Neural cell (in vitro differentiated cells): ENCODE results near the gene ENOX1. TPM values are rescaled to one million over a fixed set of nuclear protein-coding genes. Genes with fewer than 3 reads are reported as not detected.

ENCODE experiments used
- H2AFZ ChIP-seq: fragments of 200-600, 300-800 bp; sonication (generic), shearing (Covaris generic); 2 replicates; pipeline ENCODE4 v1.6.0; 2014; ENCODE audit warnings: low read depth, mild to moderate bottlenecking, antibody characterized with exemption, low read length, moderate library complexity
- H3F3A ChIP-seq: fragments of 200-600 bp; shearing (Covaris generic); 2 replicates; pipeline ENCODE4 v1.6.1; 2016; ENCODE audit warnings: mild to moderate bottlenecking, moderate library complexity, mixed read lengths, antibody characterized with exemption, low read length; ENCODE audit not compliant: insufficient read depth, poor library complexity, severe bottlenecking
- H3K27ac ChIP-seq: fragments of 200-600, 300-800 bp; sonication (generic), shearing (Covaris generic); 2 replicates; pipeline ENCODE4 v1.5.1; 2014; ENCODE audit warnings: mild to moderate bottlenecking, low read length, moderate library complexity
- H3K27me3 ChIP-seq: fragments of 300-800, 200-600 bp; sonication (generic), shearing (Covaris generic); 2 replicates; pipeline ENCODE4 v1.6.0; 2014; ENCODE audit warnings: mild to moderate bottlenecking, low read depth, low read length, moderate library complexity; ENCODE audit not compliant: insufficient read depth
- H3K36me3 ChIP-seq: fragments of 300-800, 200-600 bp; sonication (generic), shearing (Covaris generic); 2 replicates; pipeline ENCODE4 v1.5.1; 2014; ENCODE audit warnings: mild to moderate bottlenecking, antibody characterized with exemption, low read length, moderate library complexity; ENCODE audit not compliant: insufficient read depth
- H3K4me2 ChIP-seq: fragments of 300-800, 200-600 bp; sonication (generic), shearing (Covaris generic); 2 replicates; pipeline ENCODE4 v1.6.0; 2014; ENCODE audit warnings: mild to moderate bottlenecking, low read length
- H3K4me3 ChIP-seq: fragments of 300-800, 200-600 bp; sonication (generic), shearing (Covaris generic); 2 replicates; pipeline ENCODE4 v1.5.1; 2014; ENCODE audit warnings: mild to moderate bottlenecking, low read length, moderate library complexity
- H3K79me2 ChIP-seq: fragments of 200-600 bp; shearing (Covaris generic); replicated peaks from 2 replicates; pipeline ENCODE4 v1.6.0; 2014; ENCODE audit warnings: mild to moderate bottlenecking, low read length, moderate library complexity; ENCODE audit not compliant: insufficient read depth
- H3K9ac ChIP-seq: fragments of 300-800, 200-600 bp; sonication (generic), shearing (Covaris generic); 2 replicates; pipeline ENCODE4 v1.6.1; 2016; ENCODE audit warnings: mild to moderate bottlenecking, low read length, mixed read lengths
- H3K9me2 ChIP-seq: fragments of 200-600 bp; shearing (Covaris generic); 2 replicates; pipeline ENCODE4 v1.6.1; 2016; ENCODE audit warnings: mild to moderate bottlenecking, low read length, mixed read lengths; ENCODE audit not compliant: insufficient read depth
- H3K9me3 ChIP-seq: fragments of 200-600, 300-800 bp; sonication (generic), shearing (Covaris generic); 2 replicates; pipeline ENCODE4 v1.6.1; 2016; ENCODE audit warnings: mild to moderate bottlenecking, mixed run types, low read length, moderate library complexity, mixed read lengths
- H4K20me1 ChIP-seq: fragments of 200-600 bp; shearing (Covaris generic); 2 replicates; pipeline ENCODE4 v1.6.1; 2016; ENCODE audit warnings: mild to moderate bottlenecking, mixed run types; ENCODE audit not compliant: insufficient read depth
- EP300 ChIP-seq: fragments of 450-650 bp; conservative IDR thresholded peaks from 2 replicates; pipeline ENCODE4 v1.6.1; 2014; ENCODE audit warnings: antibody characterized with exemption, mild to moderate bottlenecking, moderate library complexity; ENCODE audit not compliant: poor library complexity, severe bottlenecking
- EZH2 ChIP-seq: fragments of 200-600, 300-800 bp; shearing (Covaris generic), sonication (generic); IDR thresholded peaks from 2 replicates; pipeline ENCODE4 v1.6.1; 2014; ENCODE audit warnings: antibody characterized with exemption, low read length, borderline replicate concordance, mild to moderate bottlenecking; ENCODE audit not compliant: insufficient read depth, poor library complexity, severe bottlenecking
- MXI1 ChIP-seq: fragments of 450-650 bp; conservative IDR thresholded peaks from 2 replicates; pipeline ENCODE4 v1.6.1; 2014; ENCODE audit warnings: antibody characterized with exemption, mild to moderate bottlenecking; ENCODE audit not compliant: poor library complexity, severe bottlenecking
- POLR2AphosphoS5 ChIP-seq: IDR thresholded peaks from 2 replicates; pipeline ENCODE4 v1.6.1; 2012
- RAD21 ChIP-seq: fragments of 450-650 bp; conservative IDR thresholded peaks from 2 replicates; pipeline ENCODE4 v1.6.1; 2014; ENCODE audit warnings: antibody characterized with exemption, mild to moderate bottlenecking, moderate library complexity
- SMC3 ChIP-seq: fragments of 450-650 bp; conservative IDR thresholded peaks from 2 replicates; pipeline ENCODE4 v1.6.1; 2014; ENCODE audit warnings: antibody characterized with exemption, mild to moderate bottlenecking, moderate library complexity; ENCODE audit not compliant: poor library complexity
- TAF1 ChIP-seq: IDR thresholded peaks from 2 replicates; pipeline ENCODE4 v1.6.1; 2012; ENCODE audit warnings: low read depth
- polyA plus RNA-seq: library from polyadenylated mRNA; depleted of rRNA; stranded (reverse); fragments of >200 nt; gene quantifications from 2 replicates; pipeline ENCODE4 v1.2.3, GENCODE V29; 2014
- TF ChIP-seq, protein P1 (sequence below): fragments of 450-650 bp; IDR thresholded peaks from 2 replicates; pipeline ENCODE4 v1.5.1; 2014; ENCODE audit warnings: antibody characterized with exemption, mild to moderate bottlenecking, moderate library complexity; ENCODE audit not compliant: poor library complexity, severe bottlenecking
- TF ChIP-seq, protein P2 (sequence below): IDR thresholded peaks from 2 replicates; pipeline ENCODE4 v1.6.1; 2012; ENCODE audit warnings: borderline replicate concordance

Gene ENOX1
- polyA plus RNA-seq, 1 donor from 2014 or later: 42.6 TPM

DNA sequence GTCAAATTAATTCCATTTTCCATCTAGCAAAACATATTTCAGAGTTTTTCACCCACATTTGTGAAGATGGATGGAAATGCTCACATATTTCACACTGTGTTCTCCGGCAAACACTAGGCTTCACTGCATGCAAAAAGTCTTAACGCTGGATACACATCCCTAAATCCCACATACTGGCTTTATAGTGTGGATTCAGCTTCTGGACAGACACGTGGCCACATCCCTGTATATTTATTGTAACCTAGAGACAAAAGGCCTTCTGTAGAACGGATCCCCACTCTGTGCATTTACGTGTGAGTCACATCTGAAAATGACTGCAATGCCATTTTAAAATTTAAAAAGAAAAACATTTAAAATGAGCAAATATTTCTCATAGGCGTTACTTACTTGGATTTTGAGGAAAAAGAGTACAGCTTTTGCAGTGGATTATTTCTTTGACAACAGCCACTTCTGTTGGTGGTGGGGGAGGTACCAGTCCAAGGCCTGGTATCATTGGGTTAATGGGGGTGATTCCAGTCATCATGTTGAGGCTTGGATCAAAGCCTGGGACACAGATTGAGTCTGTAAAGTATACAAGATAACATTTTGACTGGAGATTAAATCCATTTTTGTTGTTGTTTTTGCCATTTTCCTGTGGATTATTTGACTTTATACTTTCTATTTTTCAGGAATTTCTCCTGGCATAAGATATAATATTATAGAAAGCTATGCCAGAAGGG lies 425.7 kb downstream of the ENOX1 start:
- H3K4me3 ChIP-seq: no peak overlapping the region
- H3K4me2 ChIP-seq: no peak overlapping the region
- H3F3A ChIP-seq: no peaks in the 10 kb centered on the region
- no peaks in the 10 kb centered on the region for H3K9me3 ChIP-seq
- TF ChIP-seq POLR2AphosphoS5 (no peak), EP300 (no peak), SMC3 (no peak), RAD21 (no peak), MXI1 (no peak), TAF1 (no peak), EZH2 (no peak)
- TF ChIP-seq, protein P1, sequence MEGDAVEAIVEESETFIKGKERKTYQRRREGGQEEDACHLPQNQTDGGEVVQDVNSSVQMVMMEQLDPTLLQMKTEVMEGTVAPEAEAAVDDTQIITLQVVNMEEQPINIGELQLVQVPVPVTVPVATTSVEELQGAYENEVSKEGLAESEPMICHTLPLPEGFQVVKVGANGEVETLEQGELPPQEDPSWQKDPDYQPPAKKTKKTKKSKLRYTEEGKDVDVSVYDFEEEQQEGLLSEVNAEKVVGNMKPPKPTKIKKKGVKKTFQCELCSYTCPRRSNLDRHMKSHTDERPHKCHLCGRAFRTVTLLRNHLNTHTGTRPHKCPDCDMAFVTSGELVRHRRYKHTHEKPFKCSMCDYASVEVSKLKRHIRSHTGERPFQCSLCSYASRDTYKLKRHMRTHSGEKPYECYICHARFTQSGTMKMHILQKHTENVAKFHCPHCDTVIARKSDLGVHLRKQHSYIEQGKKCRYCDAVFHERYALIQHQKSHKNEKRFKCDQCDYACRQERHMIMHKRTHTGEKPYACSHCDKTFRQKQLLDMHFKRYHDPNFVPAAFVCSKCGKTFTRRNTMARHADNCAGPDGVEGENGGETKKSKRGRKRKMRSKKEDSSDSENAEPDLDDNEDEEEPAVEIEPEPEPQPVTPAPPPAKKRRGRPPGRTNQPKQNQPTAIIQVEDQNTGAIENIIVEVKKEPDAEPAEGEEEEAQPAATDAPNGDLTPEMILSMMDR: no peak
- no peaks in the 10 kb centered on the region for H4K20me1 ChIP-seq
- H2AFZ ChIP-seq: no peak overlapping the region
- H3K36me3 ChIP-seq: no peaks in the 10 kb centered on the region
- H3K27me3 ChIP-seq: no peaks in the 10 kb centered on the region
- H3K9ac ChIP-seq: no peak overlapping the region
- H3K9me2 ChIP-seq: no peaks in the 10 kb centered on the region
- no peak overlapping the region for H3K27ac ChIP-seq
- H3K79me2 ChIP-seq: no peaks in the 10 kb centered on the region

DNA sequence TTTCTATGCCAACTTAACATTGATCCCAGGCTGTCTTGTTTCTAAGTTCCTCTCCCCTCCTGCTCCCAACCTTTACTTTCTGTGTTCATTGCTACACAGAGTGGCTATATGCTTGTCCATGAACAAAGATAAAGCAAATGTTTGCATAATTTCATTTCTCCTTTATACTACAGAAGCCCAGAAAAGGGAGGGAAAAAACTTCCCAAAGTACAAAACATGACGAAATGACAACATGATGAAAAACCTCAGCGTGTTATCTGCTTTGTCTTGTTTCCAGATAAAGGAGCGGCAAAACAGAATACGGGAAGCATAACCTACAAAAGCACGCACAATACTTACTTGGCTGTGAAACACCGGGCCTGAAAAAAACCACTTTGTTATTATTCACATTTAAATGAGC lies 426.6 kb downstream of the ENOX1 start:
- H2AFZ ChIP-seq: no peak overlapping the region
- H3K9me2 ChIP-seq: no peaks in the 10 kb centered on the region
- H3K9ac ChIP-seq: no peak overlapping the region
- no peaks in the 10 kb centered on the region for H3F3A ChIP-seq
- H3K4me3 ChIP-seq: no peak overlapping the region
- H3K36me3 ChIP-seq: no peaks in the 10 kb centered on the region
- no peaks in the 10 kb centered on the region for H3K9me3 ChIP-seq
- no peak overlapping the region for H3K4me2 ChIP-seq
- H3K79me2 ChIP-seq: no peaks in the 10 kb centered on the region
- no peaks in the 10 kb centered on the region for H4K20me1 ChIP-seq
- TF ChIP-seq RAD21: no peak
- TF ChIP-seq SMC3: no peak
- no peak for TF ChIP-seq TAF1
- H3K27ac ChIP-seq: no peak overlapping the region
- no peaks in the 10 kb centered on the region for H3K27me3 ChIP-seq

DNA sequence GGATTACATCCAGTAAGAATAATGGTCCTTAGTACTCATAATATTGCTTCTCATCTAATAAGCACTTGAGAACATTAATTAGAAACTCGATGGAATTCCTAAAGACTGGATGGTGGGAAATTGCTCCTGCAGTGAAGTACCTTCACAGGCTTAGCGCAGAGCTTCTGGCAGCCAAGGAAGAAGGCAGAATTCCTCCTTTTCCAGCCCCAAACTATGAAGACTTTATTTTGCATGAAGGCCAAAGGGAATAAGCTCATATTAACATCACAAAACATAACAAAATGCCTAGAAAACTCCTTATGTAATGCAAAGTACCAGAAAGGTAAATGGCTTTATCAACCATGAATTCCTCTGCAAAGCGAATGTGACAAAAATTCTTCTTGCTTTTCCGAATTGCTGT lies 427.2 kb downstream of the ENOX1 start:
- Histone ChIP-seq H3K36me3 (peaks cover 4% of the 10 kb centered on the region), H4K20me1 (no peaks in the 10 kb centered on the region), H3K9ac (no peak overlapping the region), H2AFZ (no peak overlapping the region), H3K9me2 (no peaks in the 10 kb centered on the region), H3K9me3 (no peaks in the 10 kb centered on the region), H3K27me3 (no peaks in the 10 kb centered on the region), H3K4me2 (no peak overlapping the region), H3K79me2 (no peaks in the 10 kb centered on the region), H3F3A (no peaks in the 10 kb centered on the region), H3K27ac (no peak overlapping the region), H3K4me3 (no peak overlapping the region)
- TF ChIP-seq RAD21: no peak
- TF ChIP-seq MXI1: no peak
- TF ChIP-seq, protein P2, sequence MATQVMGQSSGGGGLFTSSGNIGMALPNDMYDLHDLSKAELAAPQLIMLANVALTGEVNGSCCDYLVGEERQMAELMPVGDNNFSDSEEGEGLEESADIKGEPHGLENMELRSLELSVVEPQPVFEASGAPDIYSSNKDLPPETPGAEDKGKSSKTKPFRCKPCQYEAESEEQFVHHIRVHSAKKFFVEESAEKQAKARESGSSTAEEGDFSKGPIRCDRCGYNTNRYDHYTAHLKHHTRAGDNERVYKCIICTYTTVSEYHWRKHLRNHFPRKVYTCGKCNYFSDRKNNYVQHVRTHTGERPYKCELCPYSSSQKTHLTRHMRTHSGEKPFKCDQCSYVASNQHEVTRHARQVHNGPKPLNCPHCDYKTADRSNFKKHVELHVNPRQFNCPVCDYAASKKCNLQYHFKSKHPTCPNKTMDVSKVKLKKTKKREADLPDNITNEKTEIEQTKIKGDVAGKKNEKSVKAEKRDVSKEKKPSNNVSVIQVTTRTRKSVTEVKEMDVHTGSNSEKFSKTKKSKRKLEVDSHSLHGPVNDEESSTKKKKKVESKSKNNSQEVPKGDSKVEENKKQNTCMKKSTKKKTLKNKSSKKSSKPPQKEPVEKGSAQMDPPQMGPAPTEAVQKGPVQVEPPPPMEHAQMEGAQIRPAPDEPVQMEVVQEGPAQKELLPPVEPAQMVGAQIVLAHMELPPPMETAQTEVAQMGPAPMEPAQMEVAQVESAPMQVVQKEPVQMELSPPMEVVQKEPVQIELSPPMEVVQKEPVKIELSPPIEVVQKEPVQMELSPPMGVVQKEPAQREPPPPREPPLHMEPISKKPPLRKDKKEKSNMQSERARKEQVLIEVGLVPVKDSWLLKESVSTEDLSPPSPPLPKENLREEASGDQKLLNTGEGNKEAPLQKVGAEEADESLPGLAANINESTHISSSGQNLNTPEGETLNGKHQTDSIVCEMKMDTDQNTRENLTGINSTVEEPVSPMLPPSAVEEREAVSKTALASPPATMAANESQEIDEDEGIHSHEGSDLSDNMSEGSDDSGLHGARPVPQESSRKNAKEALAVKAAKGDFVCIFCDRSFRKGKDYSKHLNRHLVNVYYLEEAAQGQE: no peak
- TF ChIP-seq, protein P1: no peak
- no peak for TF ChIP-seq POLR2AphosphoS5
- TF ChIP-seq SMC3: no peak
- no peak for TF ChIP-seq EP300
- TF ChIP-seq EZH2: no peak
- no peak for TF ChIP-seq TAF1
